B cell (primary cell): ENCODE results near the gene CUL1.

Experiments
- EZH2 ChIP-seq: IDR thresholded peaks from 2 replicates; pipeline ENCODE4 v1.6.1; 2012; ENCODE audit warnings: borderline replicate concordance, low read depth, mild to moderate bottlenecking, moderate library complexity, low read length; ENCODE audit not compliant: insufficient read depth, poor library complexity, severe bottlenecking
- TF ChIP-seq, protein P1 (sequence below): fragments of 200-600 bp; IDR thresholded peaks from one replicate; pipeline ENCODE4 v1.8.0; 2022; ENCODE audit warnings: antibody characterized with exemption, mild to moderate bottlenecking

DNA sequence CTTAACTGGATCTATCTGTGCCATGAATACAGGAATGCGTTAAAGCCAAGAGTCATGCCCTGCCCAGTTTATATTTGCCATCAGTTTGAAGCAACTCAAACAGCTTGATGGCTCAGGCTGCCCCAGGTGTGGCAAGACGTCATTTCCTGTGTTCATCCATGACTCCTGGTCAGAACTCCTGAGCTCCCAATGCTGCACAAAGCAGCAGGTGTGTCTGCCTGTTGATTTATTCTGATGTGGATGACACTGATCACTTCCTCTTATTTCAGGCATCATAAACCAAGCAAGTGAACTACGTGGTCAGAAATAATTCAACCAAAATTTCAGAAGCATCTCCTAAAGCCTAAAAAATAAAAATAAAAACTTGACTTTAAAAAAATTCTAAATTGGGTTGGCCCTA lies 116.9 kb downstream of the CUL1 start:
- TF ChIP-seq, protein P1, sequence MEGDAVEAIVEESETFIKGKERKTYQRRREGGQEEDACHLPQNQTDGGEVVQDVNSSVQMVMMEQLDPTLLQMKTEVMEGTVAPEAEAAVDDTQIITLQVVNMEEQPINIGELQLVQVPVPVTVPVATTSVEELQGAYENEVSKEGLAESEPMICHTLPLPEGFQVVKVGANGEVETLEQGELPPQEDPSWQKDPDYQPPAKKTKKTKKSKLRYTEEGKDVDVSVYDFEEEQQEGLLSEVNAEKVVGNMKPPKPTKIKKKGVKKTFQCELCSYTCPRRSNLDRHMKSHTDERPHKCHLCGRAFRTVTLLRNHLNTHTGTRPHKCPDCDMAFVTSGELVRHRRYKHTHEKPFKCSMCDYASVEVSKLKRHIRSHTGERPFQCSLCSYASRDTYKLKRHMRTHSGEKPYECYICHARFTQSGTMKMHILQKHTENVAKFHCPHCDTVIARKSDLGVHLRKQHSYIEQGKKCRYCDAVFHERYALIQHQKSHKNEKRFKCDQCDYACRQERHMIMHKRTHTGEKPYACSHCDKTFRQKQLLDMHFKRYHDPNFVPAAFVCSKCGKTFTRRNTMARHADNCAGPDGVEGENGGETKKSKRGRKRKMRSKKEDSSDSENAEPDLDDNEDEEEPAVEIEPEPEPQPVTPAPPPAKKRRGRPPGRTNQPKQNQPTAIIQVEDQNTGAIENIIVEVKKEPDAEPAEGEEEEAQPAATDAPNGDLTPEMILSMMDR = no peak
- no peak for TF ChIP-seq EZH2
